ENCODE measurements around the gene KIF27.
"Not testable (repeated sequence)": the region's sequence is repeated elsewhere in the genome, so short reads cannot be mapped to it uniquely, and the experiment has no call there.

KIF27 gene

GRCh38 chr9:83927591-83927990, 6.4 kb upstream of the KIF27 start:
- no peak for DNase-seq

DNA sequence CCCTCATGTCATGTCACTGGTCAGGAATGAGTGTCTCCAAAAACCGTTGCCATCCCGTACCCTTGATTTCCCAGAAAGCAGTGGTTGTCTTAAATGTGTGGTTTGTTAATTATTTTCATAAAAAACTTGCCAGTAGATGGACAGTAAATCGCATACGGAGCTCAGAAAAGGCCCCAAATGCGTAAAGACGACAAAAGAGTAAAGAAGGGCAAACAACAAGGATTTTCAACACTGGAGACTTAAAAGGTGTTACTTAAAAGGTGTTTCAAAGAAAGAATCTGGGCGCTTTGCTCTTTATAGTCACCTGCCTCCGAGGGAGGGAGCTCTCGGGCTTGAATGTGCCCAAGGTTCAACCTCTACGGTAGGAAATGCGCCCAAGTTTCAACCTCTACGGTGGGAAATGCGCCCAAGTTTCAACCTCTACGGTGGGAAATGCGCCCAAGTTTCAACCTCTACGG, 734 bp downstream of the KIF27 start:
- DNase-seq = no peak

DNA sequence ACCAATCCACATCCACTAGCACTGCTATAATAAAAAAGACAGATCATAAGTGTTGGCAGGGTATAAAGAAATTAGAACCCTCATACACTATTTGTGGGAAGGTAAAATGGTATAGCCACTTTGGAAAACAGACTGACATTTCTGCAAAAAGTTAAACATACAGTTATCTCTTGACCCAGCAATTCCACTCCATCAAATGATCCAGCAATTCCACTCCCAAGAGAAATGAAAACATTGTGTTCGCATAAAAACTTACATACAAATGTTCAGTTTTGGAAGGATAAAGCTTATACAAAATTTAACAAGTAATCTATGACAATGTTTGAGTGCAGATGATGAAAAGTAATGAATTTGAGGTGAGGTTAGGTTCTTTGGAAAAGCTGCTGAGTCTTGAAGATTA, 2.1 kb downstream of the KIF27 start:
- DNase-seq = no peak

DNA sequence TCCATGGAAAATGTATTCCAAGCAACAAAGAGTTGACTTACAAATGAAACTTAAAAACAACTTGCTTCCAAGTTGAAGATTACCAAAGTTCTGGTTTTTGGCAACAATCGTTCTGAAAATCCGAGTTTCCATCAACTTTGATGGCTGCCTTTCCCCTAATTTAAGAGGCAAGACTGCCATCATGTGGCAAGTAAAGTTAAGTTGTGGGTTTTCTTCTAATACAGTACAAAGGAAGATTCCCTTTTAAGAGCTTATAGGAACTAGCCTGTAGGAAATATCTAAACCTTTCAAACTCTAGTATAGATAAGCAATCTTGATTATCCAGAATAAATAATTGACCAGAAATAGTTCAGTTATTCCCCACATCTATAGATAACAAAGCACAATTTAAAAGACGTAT, 9.0 kb downstream of the KIF27 start:
- not testable (repeated sequence) for DNase-seq

GRCh38 chr9:83906144-83906543, 15.1 kb downstream of the KIF27 start:
- no peak for DNase-seq

- DNase-seq = not testable (repeated sequence)
These were observed 20.6 kb downstream of the KIF27 start for GRCh38 chr9:83900615-83901014.

- DNase-seq = not testable (repeated sequence)
These were observed 26.9 kb downstream of the KIF27 start for GRCh38 chr9:83894301-83894700.

DNA sequence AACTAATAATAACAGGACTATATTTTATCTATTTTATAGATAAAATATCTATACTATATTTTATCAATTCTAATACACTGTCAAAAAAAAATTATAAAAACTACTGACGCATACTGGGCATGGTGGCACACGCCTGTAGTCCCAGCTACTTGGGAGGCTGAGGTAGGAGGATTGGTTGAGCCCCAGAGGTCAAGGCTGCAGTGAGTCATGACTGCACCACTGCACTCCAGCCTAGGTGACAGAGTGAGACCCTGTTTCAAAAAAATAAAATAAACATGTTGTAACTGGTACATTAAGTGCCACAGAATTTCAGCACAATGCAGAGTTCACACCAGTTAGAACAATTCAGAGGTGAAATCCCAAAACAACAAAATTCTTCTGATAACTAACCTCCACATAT, 34.7 kb downstream of the KIF27 start:
- not testable (repeated sequence) for DNase-seq

GRCh38 chr9:83885559-83886240, 35.5 kb downstream of the KIF27 start:
- not testable (repeated sequence) for DNase-seq

GRCh38 chr9:83881687-83882408, 39.4 kb downstream of the KIF27 start:
- not testable (repeated sequence) for DNase-seq

GRCh38 chr9:83875559-83875958, 45.7 kb downstream of the KIF27 start:
- not testable (repeated sequence) for DNase-seq

GRCh38 chr9:83849895-83850294, 71.3 kb downstream of the KIF27 start:
- not testable (repeated sequence) for DNase-seq

- not testable (repeated sequence) for DNase-seq
These were observed 84.1 kb downstream of the KIF27 start for GRCh38 chr9:83837070-83837643.

DNA sequence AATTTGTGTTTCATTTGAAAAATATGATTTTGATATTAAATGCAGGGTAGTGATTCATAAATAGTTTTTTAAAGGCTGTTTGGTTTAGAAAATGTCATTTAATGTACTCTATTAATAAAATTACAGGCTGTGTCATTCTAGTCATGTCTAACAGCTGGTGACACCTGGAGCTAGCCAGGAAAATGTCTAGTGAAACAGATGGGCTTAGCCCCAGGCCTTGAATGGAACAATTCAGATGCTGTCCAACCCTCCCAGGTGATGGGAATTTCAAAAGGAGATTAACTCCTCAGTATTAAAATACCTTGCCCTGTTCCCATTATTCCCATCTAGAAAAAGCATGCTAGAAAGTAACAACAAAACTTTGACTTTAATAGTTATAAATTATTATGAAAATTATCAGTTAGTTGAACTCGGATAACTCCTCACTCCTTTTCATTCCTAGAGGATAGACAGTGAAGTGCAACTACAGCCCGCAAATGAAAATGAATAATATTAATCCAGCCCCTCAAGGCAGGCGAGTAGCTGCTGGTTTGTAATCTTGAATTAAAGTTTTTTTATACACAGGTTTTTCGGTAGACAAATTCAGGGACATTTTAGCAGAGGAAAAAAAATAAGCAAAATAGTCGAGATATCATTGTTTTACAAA, 90.7 kb downstream of the KIF27 start:
- DNase-seq = not testable (repeated sequence)

- not testable (repeated sequence) for DNase-seq
These were observed 96.1 kb downstream of the KIF27 start for GRCh38 chr9:83824986-83825623.

- DNase-seq = peak; percentile 8
These were observed 103.6 kb downstream of the KIF27 start, which contains the start of gene GKAP1 for GRCh38 chr9:83817356-83818278. TSS of gene GKAP1 (minus strand) at chr9:83817769. CDS start at chr9:83806517, 11,252 bp downstream.

DNA sequence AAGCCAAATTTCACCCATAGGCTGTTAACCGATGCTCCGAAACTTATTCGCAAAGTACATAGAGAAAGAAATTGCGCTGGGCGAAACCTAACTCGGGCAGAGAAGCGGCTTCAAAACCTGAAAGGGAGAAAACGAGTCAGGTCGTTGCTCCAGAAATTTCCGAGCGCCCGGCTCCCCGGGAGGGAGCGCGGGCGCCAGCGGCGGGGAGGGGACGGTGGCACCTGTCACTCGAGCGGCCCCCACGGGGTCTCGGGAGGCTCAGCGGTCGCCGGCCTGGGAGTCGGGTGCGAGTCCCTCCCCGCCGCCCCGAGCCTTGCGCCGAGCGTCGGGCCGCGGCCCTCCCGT, 104.2 kb downstream of the KIF27 start:
- not testable (repeated sequence) for DNase-seq

GRCh38 chr9:83815120-83815519, 106.1 kb downstream of the KIF27 start:
- not testable (repeated sequence) for DNase-seq

GRCh38 chr9:83809213-83809612, 112.0 kb downstream of the KIF27 start:
- not testable (repeated sequence) for DNase-seq

DNA sequence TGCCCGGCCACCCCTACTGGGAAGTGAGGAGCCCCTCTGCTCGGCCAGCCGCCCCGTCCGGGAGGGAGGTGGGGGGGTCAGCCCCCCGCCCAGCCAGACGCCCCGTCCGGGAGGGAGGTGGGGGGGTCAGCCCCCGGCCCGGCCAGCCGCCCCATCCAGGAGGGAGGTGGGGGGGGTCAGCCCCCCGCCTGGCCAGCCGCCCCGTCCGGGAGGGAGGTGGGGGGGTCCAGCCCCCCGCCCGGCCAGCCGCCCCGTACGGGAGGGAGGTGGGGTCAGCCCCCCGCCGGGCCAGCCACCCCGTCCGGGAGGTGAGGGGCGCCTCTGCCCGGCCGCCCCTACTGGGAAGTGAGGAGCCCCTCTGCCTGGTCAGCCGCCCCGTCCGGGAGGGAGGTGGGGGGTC, 116.8 kb downstream of the KIF27 start:
- not testable (repeated sequence) for DNase-seq

DNA sequence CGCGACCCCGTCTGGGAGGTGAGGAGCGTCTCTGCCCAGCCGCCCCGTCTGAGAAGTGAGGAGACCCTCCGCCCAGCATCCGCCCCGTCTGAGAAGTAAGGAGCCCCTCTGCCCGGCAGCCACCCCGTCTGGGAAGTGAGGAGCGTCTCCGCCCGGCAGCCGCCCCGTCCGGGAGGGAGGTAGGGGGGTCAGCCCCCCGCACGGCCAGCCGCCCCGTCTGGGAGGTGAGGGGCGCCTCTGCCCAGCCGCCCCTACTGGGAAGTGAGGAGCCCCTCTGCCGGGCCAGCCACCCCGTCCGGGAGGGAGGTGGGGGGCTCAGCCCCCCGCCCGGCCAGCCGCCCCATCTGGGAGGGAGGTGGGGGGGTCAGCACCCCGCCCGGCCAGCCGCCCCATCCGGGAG, 117.3 kb downstream of the KIF27 start:
- not testable (repeated sequence) for DNase-seq
